OCI-LY7 (cell line): Measurements from ENCODE around the gene STRA8.

Source experiments
- EZH2phosphoT487 ChIP-seq: fragments of 200-600 bp; sonication (generic); IDR thresholded peaks from 2 replicates; pipeline ENCODE4 v1.6.1; 2018; ENCODE audit warnings: low read depth, borderline replicate concordance, mild to moderate bottlenecking, mixed run types, antibody characterized with exemption, low read length, moderate library complexity, mixed read lengths
- TF ChIP-seq, protein P1 (sequence below): fragments of 200-600 bp; sonication (generic); conservative IDR thresholded peaks from 2 replicates; pipeline ENCODE4 v1.5.1; 2014; ENCODE audit warnings: mild to moderate bottlenecking, antibody characterized with exemption, low read length, moderate library complexity, mixed read lengths

DNA sequence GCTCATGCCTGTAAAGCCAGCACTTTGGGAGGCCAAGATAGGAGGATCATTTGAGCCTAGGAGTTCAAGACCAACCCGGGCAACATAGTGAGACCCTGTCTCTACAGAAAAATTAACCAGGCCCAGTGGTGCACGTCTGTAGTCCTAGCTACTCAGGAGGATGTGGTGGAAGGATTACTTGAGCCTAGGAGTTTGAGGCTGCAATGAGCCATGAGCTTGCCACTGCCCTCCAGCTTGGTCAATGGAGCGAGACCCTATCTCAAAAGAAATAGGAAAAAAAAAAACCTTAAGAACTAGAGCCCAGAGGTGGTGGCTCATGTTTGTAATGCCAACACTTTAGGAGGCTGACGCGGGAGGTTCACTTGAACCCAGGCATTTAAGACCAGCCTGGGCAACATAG, 2.2 kb downstream of the STRA8 start:
- TF ChIP-seq, protein P1, sequence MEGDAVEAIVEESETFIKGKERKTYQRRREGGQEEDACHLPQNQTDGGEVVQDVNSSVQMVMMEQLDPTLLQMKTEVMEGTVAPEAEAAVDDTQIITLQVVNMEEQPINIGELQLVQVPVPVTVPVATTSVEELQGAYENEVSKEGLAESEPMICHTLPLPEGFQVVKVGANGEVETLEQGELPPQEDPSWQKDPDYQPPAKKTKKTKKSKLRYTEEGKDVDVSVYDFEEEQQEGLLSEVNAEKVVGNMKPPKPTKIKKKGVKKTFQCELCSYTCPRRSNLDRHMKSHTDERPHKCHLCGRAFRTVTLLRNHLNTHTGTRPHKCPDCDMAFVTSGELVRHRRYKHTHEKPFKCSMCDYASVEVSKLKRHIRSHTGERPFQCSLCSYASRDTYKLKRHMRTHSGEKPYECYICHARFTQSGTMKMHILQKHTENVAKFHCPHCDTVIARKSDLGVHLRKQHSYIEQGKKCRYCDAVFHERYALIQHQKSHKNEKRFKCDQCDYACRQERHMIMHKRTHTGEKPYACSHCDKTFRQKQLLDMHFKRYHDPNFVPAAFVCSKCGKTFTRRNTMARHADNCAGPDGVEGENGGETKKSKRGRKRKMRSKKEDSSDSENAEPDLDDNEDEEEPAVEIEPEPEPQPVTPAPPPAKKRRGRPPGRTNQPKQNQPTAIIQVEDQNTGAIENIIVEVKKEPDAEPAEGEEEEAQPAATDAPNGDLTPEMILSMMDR: no peak
- TF ChIP-seq EZH2phosphoT487: no peak
